ENCODE measurements around the gene MYADM. TPM values are rescaled to one million over a fixed set of nuclear protein-coding genes. Genes with fewer than 3 reads are reported as not detected.

MYADM gene
- total and polyA plus RNA-seq, 2 of the 13 experiments (the other 11 are each of a cell fraction or from before 2014, with no cell fraction given) = 19.9 to 38.1 TPM

DNA sequence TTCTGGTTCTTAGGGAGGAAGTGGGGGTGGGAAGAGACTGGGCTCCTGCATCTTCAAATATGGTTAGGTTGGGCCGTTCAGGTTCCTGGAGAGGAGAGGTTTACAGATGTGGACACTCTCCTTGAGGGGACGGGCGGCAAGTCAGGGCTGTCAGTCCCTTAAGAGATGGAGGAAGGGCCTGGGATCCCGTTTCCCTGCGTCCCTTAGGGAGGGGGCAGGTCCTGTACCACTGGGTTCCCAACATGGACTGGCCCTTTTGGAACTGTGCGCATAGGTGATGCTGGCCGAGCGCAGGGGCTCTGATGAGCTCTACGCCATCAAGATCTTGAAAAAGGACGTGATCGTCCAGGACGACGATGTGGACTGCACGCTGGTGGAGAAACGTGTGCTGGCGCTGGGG, 30.5 kb downstream of the MYADM start:
- H4K20me1 ChIP-seq (ENCODE audit: insufficient read depth, low read length) = no peaks in the 10 kb centered on the region
- no peaks in the 10 kb centered on the region for H3K4me1 ChIP-seq (ENCODE audit: insufficient read depth, low read length)
- H3K4me3 ChIP-seq (replicated peaks in 1 of 3; ENCODE audit: insufficient read depth in 1 of 3, low read depth in 2 of 3, low read length in 3 of 3) = no peak overlapping the region
- no peak overlapping the region for H2AFZ ChIP-seq (ENCODE audit: low read length)
- no peaks in the 10 kb centered on the region for H3K9me3 ChIP-seq (ENCODE audit: low read length)
- CTCF ChIA-PET (ENCODE audit: low intra/inter-chr PET ratio, low total read pairs) = no interaction called here
- no peak overlapping the region for H3K9ac ChIP-seq (ENCODE audit: insufficient read depth, low read depth, low read length)
- WGBS (ENCODE audit: low lambda C conversion rate) = 29% methylated on average over 4 of the region's 16 CpGs
- no peak for FAIRE-seq
- DNase-seq (ENCODE audit: low spot score) = no peak
- peaks cover 0 to 6% of the 10 kb centered on the region in 2 experiments; a peak in 3 of 5 replicates for H3K27me3 ChIP-seq (ENCODE audit: control insufficient read depth in 1 of 2, insufficient read depth in 2 of 2, low read length in 2 of 2)
- POLR2A ChIA-PET = no interaction called here
- no TSS peak for BruUV-seq (replicated peaks)
- no peak overlapping the region for H3K4me2 ChIP-seq (ENCODE audit: low read depth, low read length)
- ATAC-seq = no peak
- no peaks in the 10 kb centered on the region for H3K36me3 ChIP-seq (replicated peaks in 1 of 2; ENCODE audit: control insufficient read depth in 1 of 2, insufficient read depth in 2 of 2, low read length in 2 of 2)
- no peak for TF ChIP-seq RBM22 (optimal IDR thresholded peaks at IDR 0.05; ENCODE audit: low read length)
- TF ChIP-seq, protein P1, sequence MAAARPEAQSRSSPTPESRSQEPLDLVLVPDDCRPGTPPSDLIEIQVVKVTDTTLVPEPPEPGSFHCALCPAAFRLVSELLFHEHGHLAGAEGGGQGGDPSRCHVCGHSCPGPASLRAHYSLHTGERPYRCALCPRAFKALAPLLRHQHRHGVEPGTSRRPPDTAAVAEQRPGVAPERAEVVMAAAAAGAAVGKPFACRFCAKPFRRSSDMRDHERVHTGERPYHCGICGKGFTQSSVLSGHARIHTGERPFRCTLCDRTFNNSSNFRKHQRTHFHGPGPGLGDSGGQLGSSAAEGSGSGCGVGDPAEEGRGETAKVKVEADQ (CRISPR knock-in tag; IDR thresholded peaks at IDR 0.05; ENCODE audit: borderline replicate concordance) = no peak
- no peak for TF ChIP-seq ZIK1 (CRISPR knock-in tag; IDR thresholded peaks at IDR 0.05; ENCODE audit: borderline replicate concordance, low read depth)
- no peak for TF ChIP-seq TCF12 (IDR thresholded peaks at IDR 0.05)
- no peak for TF ChIP-seq TCF12 (CRISPR knock-in tag; IDR thresholded peaks at IDR 0.05)
- TF ChIP-seq, protein P2, sequence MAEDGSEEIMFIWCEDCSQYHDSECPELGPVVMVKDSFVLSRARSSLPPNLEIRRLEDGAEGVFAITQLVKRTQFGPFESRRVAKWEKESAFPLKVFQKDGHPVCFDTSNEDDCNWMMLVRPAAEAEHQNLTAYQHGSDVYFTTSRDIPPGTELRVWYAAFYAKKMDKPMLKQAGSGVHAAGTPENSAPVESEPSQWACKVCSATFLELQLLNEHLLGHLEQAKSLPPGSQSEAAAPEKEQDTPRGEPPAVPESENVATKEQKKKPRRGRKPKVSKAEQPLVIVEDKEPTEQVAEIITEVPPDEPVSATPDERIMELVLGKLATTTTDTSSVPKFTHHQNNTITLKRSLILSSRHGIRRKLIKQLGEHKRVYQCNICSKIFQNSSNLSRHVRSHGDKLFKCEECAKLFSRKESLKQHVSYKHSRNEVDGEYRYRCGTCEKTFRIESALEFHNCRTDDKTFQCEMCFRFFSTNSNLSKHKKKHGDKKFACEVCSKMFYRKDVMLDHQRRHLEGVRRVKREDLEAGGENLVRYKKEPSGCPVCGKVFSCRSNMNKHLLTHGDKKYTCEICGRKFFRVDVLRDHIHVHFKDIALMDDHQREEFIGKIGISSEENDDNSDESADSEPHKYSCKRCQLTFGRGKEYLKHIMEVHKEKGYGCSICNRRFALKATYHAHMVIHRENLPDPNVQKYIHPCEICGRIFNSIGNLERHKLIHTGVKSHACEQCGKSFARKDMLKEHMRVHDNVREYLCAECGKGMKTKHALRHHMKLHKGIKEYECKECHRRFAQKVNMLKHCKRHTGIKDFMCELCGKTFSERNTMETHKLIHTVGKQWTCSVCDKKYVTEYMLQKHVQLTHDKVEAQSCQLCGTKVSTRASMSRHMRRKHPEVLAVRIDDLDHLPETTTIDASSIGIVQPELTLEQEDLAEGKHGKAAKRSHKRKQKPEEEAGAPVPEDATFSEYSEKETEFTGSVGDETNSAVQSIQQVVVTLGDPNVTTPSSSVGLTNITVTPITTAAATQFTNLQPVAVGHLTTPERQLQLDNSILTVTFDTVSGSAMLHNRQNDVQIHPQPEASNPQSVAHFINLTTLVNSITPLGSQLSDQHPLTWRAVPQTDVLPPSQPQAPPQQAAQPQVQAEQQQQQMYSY (CRISPR knock-in tag; IDR thresholded peaks at IDR 0.05) = no peak
- no peak for TF ChIP-seq ZKSCAN1 (IDR thresholded peaks at IDR 0.05; ENCODE audit: low read length)
- TF ChIP-seq ZNF383 (CRISPR knock-in tag; IDR thresholded peaks at IDR 0.05; ENCODE audit: borderline replicate concordance) = no peak
- TF ChIP-seq, protein P3, sequence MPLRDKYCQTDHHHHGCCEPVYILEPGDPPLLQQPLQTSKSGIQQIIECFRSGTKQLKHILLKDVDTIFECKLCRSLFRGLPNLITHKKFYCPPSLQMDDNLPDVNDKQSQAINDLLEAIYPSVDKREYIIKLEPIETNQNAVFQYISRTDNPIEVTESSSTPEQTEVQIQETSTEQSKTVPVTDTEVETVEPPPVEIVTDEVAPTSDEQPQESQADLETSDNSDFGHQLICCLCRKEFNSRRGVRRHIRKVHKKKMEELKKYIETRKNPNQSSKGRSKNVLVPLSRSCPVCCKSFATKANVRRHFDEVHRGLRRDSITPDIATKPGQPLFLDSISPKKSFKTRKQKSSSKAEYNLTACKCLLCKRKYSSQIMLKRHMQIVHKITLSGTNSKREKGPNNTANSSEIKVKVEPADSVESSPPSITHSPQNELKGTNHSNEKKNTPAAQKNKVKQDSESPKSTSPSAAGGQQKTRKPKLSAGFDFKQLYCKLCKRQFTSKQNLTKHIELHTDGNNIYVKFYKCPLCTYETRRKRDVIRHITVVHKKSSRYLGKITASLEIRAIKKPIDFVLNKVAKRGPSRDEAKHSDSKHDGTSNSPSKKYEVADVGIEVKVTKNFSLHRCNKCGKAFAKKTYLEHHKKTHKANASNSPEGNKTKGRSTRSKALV (CRISPR knock-in tag; IDR thresholded peaks at IDR 0.05) = no peak
- no peak for TF ChIP-seq ZBTB7B (CRISPR knock-in tag; IDR thresholded peaks at IDR 0.05)
- TF ChIP-seq KLF15 (CRISPR knock-in tag; IDR thresholded peaks at IDR 0.05; ENCODE audit: borderline replicate concordance) = no peak
- TF ChIP-seq ZNF232 (CRISPR knock-in tag; IDR thresholded peaks at IDR 0.05; ENCODE audit: borderline replicate concordance) = no peak
- no peak for TF ChIP-seq ZFP82 (CRISPR knock-in tag; IDR thresholded peaks at IDR 0.05; ENCODE audit: borderline replicate concordance)
- no peak for TF ChIP-seq ZNF839 (CRISPR knock-in tag; IDR thresholded peaks at IDR 0.05; ENCODE audit: borderline replicate concordance)
- intact Hi-C loops (cut with micrococcal nuclease; ENCODE audit: unreplicated experiment) = no loop called here
- in situ Hi-C loops (cut with HindIII; ENCODE audit: extremely low pct_ligation_motif_present, low pct_unique_long_range_greater_than_20kb) = no loop called here
- H3K79me2 ChIP-seq (ENCODE audit: insufficient read depth, low read length) = no peaks in the 10 kb centered on the region
- no peak overlapping the region for H3K27ac ChIP-seq (ENCODE audit: extremely low read length, insufficient read depth, low read length)

Data from HepG2 (cell line).